GM18873 (cell line): Measurements from ENCODE around the gene TRIM24.

Experiments used
- ATAC-seq: cut with Tn5 transposase; IDR thresholded peaks from one replicate; pipeline ENCODE4 v1.9.1; 2021; ENCODE audit warnings: mild to moderate bottlenecking, moderate library complexity, moderate number of reproducible peaks; ENCODE audit not compliant: unreplicated experiment, low FRiP score

The TRIM24 gene

GRCh38 chr7:138565451-138566114, 105.5 kb downstream of the TRIM24 start:
- ATAC-seq: no peak

DNA sequence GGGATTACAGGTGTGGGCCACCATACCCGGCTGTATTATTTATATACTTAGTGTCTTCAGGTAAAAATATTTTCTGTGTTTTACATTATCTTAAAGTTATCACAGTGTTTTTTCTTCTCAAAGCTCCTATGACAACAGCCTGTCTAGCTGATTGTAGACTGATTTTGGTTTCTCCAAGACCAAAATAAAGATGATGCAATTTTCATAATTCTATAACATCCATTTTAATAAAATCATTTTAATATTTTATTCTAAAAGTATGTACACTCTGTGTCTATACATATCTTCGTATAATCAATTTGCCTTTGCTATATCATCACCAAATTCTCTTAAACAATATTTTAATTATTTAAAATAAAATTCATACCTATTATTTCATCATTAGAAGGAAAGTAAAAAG, 108.6 kb downstream of the TRIM24 start:
- ATAC-seq: no peak

GRCh38 chr7:138569418-138569817, 109.4 kb downstream of the TRIM24 start:
- no peak for ATAC-seq

DNA sequence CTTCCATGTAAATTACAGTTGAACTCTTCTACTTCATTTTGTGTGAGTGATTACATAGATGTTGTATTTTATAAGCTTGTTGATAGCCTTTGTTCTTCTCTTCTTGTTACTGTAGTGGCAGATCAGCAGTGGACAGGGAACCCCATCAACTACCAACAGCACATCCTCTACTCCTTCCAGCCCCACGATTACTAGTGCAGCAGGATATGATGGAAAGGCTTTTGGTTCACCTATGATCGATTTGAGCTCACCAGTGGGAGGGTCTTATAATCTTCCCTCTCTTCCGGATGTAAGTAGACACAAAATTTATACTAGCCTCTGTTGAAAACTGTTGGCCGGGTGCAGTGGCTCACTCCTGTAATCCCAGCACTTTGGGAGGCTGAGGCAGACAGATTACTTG, 110.7 kb downstream of the TRIM24 start:
- no peak for ATAC-seq

DNA sequence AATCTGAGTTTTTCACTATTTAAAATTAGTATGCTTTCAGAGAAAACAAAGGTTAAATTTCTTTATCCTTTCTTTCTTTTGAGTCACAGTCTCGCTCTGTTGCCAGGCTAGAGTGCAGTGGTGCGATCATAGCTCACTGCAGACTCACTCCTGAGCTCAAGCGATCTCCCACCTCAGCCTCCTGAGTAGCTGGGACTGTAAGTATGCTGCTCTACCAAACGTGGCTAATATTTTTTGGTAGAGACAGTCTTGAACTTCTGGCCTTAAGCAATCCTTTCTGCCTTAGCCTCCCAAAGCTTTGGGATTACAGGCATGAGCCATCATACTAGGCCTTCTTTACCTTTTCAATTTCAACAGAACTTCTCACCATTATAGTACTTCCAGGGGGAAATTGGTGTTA, 113.7 kb downstream of the TRIM24 start:
- ATAC-seq: no peak

- ATAC-seq: no peak
Measured at GRCh38 chr7:138575897-138576428, 115.9 kb downstream of the TRIM24 start.

DNA sequence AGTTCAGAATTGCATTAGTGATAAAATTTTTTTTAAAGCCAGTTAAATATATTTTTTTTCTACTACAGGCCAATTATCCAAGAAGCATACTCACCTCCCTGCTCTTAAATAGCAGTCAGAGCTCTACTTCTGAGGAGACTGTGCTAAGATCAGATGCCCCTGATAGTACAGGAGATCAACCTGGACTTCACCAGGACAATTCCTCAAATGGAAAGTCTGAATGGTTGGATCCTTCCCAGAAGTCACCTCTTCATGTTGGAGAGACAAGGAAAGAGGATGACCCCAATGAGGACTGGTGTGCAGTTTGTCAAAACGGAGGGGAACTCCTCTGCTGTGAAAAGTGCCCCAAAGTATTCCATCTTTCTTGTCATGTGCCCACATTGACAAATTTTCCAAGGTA, 119.1 kb downstream of the TRIM24 start:
- no peak for ATAC-seq

DNA sequence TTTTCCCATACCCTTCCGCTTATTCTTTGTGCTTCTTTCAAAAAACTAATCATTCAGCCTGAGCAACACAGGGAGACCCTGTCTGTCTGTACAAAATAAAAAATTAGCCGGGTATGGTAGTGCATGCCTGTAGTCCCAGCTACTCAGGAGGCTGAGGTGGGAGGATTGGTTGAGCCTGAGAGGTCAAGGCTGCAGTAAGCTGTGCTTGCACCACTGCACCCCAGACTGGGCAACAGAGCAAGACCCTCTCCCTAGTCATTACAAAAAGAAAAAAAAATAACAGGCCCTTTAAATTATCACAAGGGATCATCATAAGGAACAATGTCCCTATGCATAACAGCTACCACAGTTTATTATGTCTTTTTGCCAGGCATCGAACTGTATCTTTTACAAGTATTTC, 119.6 kb downstream of the TRIM24 start:
- no peak for ATAC-seq

- no peak for ATAC-seq
Measured at GRCh38 chr7:138581065-138581464, 121.0 kb downstream of the TRIM24 start.

DNA sequence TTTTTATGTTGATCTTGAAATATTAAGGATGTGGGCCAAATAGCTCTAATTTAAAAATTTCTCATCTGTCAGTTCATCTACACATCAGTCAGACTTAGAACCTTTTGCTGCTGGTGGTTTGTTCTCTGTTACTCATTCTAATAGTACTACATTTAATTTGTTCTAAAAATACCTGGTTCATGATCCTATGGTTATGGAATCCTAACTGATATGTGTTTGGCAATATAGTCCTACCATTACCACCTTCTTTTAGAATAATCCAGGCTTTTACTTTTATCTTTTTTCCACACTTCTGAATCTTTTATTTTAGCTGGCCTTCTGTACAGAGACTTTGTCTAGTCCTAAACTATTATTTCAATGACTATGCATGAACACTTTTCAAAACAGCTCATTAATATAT, 124.2 kb downstream of the TRIM24 start:
- ATAC-seq: no peak

DNA sequence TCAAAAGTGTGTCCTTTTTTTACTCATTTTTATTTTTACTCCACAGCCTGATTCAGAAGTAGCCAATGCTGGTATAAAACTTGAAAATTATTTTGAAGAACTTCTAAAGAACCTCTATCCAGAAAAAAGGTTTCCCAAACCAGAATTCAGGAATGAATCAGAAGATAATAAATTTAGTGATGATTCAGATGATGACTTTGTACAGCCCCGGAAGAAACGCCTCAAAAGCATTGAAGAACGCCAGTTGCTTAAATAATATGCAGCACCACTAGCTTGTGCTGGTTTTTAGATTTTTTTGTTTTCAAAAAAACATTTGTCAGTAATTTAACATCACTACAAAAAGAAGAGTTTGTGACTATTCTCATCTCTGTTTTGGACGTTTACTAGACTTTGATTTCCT, 124.6 kb downstream of the TRIM24 start:
- ATAC-seq: no peak

- ATAC-seq: no peak
Measured at GRCh38 chr7:138585283-138585993, 125.4 kb downstream of the TRIM24 start.

DNA sequence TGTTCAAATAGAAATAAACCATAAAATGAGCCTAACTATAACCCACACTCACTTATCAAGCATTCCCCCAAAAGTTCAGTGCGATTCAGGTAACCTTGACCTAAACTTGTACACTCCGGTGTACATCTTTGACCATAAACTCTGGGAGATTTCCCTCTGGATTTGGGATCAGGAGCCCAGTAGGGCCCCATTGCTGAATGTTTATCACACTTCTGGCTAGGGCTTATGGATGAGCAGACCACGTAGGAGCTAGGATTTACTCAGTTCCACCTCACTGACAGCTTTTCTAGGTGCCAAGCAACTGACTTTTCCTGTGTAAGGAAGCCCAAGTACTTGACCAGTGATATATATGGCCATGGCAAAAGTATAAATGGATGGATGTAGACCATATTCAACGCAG, 127.4 kb downstream of the TRIM24 start:
- ATAC-seq: no peak

DNA sequence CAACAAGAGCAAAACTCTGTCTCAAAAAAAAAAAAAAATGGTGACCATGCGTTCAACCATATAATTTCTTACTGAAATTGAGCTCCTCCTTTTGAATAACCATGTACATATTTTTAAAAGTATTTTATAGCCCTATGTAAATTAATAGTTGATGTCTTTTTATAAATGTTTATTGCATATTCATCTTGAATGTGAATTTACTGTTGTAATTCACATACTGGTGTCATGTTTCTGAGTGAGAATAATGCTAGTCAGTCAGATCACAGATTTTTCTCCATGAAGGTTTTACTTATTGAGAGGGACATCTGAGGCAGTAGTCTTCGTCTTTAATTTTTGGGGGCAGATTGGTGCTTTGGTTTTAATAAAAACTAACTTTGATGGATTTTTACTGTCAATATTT, 128.9 kb downstream of the TRIM24 start:
- ATAC-seq: no peak

GRCh38 chr7:138590154-138590553, 130.1 kb downstream of the TRIM24 start:
- ATAC-seq: no peak

- ATAC-seq: no peak
Measured at GRCh38 chr7:138595454-138595853, 135.4 kb downstream of the TRIM24 start.

DNA sequence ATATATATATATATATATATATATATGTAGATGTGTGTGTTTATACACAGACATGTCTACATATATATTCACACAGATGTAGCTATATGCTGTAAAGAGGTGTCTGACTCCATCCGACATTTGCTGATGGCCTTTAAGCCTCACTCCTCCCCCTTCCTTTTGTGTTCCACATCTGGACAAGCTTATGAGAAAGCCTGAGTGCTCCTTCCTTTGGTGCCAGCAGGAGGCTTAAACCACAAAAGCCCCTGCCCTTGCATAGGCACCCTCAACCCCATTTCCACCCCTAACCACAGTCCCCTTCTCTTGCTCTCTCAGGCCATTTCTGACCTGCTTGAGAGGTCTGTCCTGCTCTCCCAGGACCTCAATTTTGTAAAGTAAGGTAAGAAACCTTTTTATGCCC, 142.4 kb downstream of the TRIM24 start:
- ATAC-seq: no peak

- ATAC-seq: no peak
Measured at GRCh38 chr7:138603549-138604318, 143.7 kb downstream of the TRIM24 start.

DNA sequence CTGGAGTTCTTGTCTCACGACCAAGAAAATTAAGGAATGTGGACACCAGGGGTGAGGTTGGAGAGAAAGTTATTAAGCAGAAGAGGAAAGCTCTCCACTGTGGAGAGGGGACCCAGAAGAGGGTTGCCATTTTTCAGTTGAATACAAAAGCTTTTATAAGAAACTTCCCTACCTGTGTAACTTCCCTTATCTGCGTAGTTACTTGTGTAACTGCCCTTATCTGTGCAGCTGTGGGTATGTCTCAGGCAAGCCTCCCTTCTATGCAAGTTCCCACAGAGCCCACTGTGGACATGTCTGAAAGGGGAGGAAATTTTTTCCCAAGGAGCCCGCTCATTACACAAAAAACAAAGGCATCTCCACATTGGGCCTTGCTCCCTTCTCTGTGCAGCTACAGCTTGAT, 146.2 kb downstream of the TRIM24 start:
- no peak for ATAC-seq

GRCh38 chr7:138607216-138608126, 147.4 kb downstream of the TRIM24 start:
- ATAC-seq: no peak
